ENCODE measurements around the gene EGFR.

EGFR gene

GRCh38 chr7:54987772-54988171 is 31.0 kb upstream of the EGFR start:
- Histone ChIP-seq H3K4me2 (no peak overlapping the region), H3K4me3 (IDR thresholded peaks at IDR 0.05; ENCODE audit: insufficient read depth, low read depth, low read length) (no peak overlapping the region), H3K27me3 (ENCODE audit: insufficient read depth, low read depth) (no peaks in the 10 kb centered on the region), H2AFZ (ENCODE audit: low read depth) (no peak overlapping the region), H3K36me3 (ENCODE audit: insufficient read depth) (no peaks in the 10 kb centered on the region), H3K4me1 (ENCODE audit: low read depth, poor library complexity, severe bottlenecking) (no peaks in the 10 kb centered on the region), H4K20me1 (ENCODE audit: insufficient read depth) (no peaks in the 10 kb centered on the region), H3K79me2 (ENCODE audit: insufficient read depth, low read depth) (no peaks in the 10 kb centered on the region), H3K9ac (no peak overlapping the region), H3K27ac (no peak overlapping the region)
- TF ChIP-seq, protein P1, sequence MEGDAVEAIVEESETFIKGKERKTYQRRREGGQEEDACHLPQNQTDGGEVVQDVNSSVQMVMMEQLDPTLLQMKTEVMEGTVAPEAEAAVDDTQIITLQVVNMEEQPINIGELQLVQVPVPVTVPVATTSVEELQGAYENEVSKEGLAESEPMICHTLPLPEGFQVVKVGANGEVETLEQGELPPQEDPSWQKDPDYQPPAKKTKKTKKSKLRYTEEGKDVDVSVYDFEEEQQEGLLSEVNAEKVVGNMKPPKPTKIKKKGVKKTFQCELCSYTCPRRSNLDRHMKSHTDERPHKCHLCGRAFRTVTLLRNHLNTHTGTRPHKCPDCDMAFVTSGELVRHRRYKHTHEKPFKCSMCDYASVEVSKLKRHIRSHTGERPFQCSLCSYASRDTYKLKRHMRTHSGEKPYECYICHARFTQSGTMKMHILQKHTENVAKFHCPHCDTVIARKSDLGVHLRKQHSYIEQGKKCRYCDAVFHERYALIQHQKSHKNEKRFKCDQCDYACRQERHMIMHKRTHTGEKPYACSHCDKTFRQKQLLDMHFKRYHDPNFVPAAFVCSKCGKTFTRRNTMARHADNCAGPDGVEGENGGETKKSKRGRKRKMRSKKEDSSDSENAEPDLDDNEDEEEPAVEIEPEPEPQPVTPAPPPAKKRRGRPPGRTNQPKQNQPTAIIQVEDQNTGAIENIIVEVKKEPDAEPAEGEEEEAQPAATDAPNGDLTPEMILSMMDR (conservative IDR thresholded peaks at IDR 0.05; ENCODE audit: low read depth, low read length): no peak

GRCh38 chr7:54988516-54988915 is 30.3 kb upstream of the EGFR start:
- H3K36me3 ChIP-seq (ENCODE audit: insufficient read depth): no peaks in the 10 kb centered on the region
- H2AFZ ChIP-seq (ENCODE audit: low read depth): no peak overlapping the region
- H3K27me3 ChIP-seq (ENCODE audit: insufficient read depth, low read depth): no peaks in the 10 kb centered on the region
- H4K20me1 ChIP-seq (ENCODE audit: insufficient read depth): no peaks in the 10 kb centered on the region
- H3K79me2 ChIP-seq (ENCODE audit: insufficient read depth, low read depth): no peaks in the 10 kb centered on the region
- no peaks in the 10 kb centered on the region for H3K4me1 ChIP-seq (ENCODE audit: low read depth, poor library complexity, severe bottlenecking)
- H3K9ac ChIP-seq: no peak overlapping the region
- H3K4me2 ChIP-seq: no peak overlapping the region
- H3K27ac ChIP-seq: no peak overlapping the region
- H3K4me3 ChIP-seq (IDR thresholded peaks at IDR 0.05; ENCODE audit: insufficient read depth, low read depth, low read length): no peak overlapping the region
- TF ChIP-seq, protein P1 (conservative IDR thresholded peaks at IDR 0.05; ENCODE audit: low read depth, low read length): no peak

DNA sequence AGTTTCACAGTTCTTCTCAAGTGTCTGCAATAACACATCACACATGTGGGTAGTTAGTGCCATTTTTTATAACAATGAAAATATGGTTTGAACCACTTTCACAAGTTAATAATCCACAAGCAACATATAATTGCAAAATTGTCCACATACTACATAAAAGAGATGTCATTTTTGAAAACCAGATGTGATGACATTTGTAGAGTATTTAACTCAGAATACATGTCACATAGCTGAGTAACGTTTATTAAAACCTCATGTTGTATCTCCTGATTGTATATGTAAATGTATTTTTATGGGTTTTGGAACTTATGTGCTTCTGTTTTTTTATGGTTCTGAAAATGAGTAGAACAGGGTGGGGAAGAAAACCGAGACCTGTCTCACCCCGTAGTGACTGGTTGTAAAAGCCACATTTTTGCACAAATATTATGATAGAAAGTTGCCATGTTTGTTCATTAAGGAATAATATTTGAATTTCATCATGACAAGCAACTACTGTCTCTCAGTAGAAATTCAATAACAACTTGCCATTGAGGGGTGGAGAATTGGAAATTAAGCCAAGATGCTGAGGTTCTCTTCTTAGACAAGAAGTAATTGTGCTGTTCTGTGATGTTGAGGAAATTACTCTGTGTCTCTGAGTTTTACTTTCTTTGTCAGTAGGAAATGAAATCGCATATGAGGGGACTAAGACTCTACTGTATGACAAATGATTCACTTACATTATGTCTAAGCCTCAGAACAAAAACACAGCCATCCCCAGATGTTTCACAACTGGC is 29.2 kb upstream of the EGFR start:
- Histone ChIP-seq H3K4me1 (ENCODE audit: low read depth, poor library complexity, severe bottlenecking) (no peaks in the 10 kb centered on the region), H4K20me1 (ENCODE audit: insufficient read depth) (no peaks in the 10 kb centered on the region), H3K4me3 (IDR thresholded peaks at IDR 0.05; ENCODE audit: insufficient read depth, low read depth, low read length) (no peak overlapping the region), H2AFZ (ENCODE audit: low read depth) (no peak overlapping the region), H3K4me2 (no peak overlapping the region), H3K9ac (no peak overlapping the region), H3K27ac (no peak overlapping the region), H3K79me2 (ENCODE audit: insufficient read depth, low read depth) (no peaks in the 10 kb centered on the region), H3K36me3 (ENCODE audit: insufficient read depth) (no peaks in the 10 kb centered on the region), H3K27me3 (ENCODE audit: insufficient read depth, low read depth) (no peaks in the 10 kb centered on the region)
- TF ChIP-seq, protein P1 (conservative IDR thresholded peaks at IDR 0.05; ENCODE audit: low read depth, low read length): no peak

DNA sequence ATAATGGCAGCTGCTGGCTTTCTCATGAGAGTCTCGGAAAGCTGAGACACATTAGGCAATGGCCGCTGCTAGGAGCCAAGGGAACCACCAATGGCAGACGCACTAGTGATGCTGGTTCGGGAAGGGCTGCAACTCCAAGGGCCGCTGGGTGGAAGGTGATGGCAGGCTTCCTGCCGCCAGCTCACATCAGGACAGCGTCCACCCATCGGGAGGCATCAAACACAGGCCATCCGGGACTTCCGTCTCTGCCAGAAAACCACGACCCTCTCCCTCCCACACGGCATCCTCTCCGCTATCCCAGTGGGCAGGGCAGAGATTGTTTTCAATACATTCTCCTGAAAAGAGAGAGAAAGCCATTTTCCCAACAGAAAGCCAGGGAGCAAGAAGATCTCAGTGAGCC is 27.5 kb upstream of the EGFR start:
- no peaks in the 10 kb centered on the region for H3K4me1 ChIP-seq (ENCODE audit: low read depth, poor library complexity, severe bottlenecking)
- no peaks in the 10 kb centered on the region for H3K27me3 ChIP-seq (ENCODE audit: insufficient read depth, low read depth)
- no peak overlapping the region for H3K27ac ChIP-seq
- H4K20me1 ChIP-seq (ENCODE audit: insufficient read depth): no peaks in the 10 kb centered on the region
- no peaks in the 10 kb centered on the region for H3K36me3 ChIP-seq (ENCODE audit: insufficient read depth)
- no peak overlapping the region for H3K4me3 ChIP-seq (IDR thresholded peaks at IDR 0.05; ENCODE audit: insufficient read depth, low read depth, low read length)
- H3K9ac ChIP-seq: no peak overlapping the region
- TF ChIP-seq, protein P1 (conservative IDR thresholded peaks at IDR 0.05; ENCODE audit: low read depth, low read length): no peak
- no peak overlapping the region for H3K4me2 ChIP-seq
- H3K79me2 ChIP-seq (ENCODE audit: insufficient read depth, low read depth): no peaks in the 10 kb centered on the region
- H2AFZ ChIP-seq (ENCODE audit: low read depth): no peak overlapping the region

Data from KMS-11 (cell line).